ENCODE data around the gene CPTP. TPM values are rescaled to one million over a fixed set of nuclear protein-coding genes. Genes with fewer than 3 reads are reported as not detected.

The CPTP gene
- total RNA-seq (2014; rRNA removed; shearing (Covaris generic)), result 18.9 and 23.5 TPM in 2 replicates

DNA sequence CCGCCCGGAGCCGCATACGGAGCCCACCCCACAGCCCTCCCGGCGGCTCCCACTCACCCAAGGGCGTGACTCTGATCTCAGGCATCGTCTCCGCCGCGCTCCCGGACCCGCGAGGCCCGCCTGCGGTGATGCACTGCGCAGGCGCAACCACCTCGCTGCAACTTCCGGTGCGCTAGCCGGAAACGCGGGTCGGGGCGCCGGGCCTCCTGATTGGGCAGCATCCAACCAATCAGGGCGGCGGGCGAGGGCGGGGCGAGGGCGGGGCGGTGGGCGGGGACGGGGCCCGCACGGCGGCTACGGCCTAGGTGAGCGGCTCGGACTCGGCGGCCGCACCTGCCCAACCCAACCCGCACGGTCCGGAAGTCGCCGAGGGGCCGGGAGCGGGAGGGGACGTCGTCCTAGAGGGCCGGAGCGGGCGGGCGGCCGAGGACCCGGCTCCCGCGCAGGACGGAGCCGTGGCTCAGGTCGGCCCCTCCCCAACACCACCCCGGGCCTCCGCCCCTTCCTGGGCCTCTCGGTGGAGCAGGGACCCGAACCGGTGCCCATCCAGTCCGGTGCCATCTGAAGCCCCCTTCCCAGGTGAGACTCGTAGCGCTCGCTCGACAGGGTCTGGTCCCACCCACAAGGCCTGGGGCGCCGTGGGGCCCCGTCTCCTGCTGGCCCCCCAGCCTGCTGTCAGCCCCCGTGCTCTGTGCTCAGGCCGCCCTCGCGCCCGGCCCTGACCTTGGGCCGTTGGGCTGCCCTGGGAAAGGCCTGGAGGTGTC, at the start of gene CPTP, which contains the start of gene INTS11:
TSS of gene CPTP (plus strand) at position 279 of the 764 bp plus-strand sequence. CDS start 2,109 bp downstream, outside the sequence.
TSS of gene INTS11 (minus strand) at position 137 of the 764 bp plus-strand sequence. CDS start at position 85, 52 bp downstream.

DNA sequence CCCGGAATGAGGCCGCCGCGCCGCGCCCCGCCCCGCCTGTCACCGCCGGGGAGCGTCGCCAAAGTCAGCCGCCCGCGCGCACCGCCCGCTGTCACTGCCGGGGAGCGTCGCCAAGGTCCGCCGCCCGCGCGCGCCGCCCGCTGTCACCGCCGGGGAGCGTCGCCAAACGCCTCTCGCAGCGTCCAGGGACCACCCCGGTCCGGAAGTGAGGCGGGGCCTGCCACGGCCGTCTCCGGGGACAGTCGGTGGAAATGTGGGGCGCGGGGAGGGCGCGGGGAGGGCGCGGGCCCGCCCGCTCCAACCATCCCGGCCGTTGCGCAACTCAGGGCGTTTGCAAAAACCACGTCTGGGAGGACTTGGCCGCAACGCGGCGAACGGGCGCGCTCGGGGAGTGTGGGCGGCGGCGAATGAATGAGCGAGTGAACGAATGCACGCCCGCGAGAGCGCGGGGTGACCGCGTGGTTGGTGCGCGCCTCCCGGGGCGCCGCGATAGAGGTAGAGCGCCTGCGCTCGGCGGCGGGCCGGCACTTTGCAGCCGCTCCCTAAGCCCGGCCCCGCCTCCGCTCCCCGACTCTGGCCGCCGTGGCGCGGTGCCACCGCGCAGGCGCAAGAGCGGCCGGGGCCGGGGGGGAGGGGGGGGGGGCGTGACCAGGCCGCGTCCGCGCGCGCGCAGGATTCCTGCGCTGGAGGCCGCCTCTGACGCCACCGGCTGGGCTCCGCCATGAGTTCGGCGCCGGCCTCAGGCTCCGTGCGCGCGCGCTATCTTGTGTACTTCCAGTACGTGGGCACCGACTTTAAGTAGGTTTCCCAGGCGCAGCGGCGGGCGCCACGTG, 16.5 kb upstream of the CPTP start, which contains the start of the genes ACAP3 and PUSL1:
TSS of gene ACAP3 (minus strand) at position 8 of the 833 bp plus-strand sequence. CDS start 115 bp downstream, outside the sequence.
TSS of gene PUSL1 (plus strand) at position 675 of the 833 bp plus-strand sequence. CDS start at position 722, 47 bp downstream.

DNA sequence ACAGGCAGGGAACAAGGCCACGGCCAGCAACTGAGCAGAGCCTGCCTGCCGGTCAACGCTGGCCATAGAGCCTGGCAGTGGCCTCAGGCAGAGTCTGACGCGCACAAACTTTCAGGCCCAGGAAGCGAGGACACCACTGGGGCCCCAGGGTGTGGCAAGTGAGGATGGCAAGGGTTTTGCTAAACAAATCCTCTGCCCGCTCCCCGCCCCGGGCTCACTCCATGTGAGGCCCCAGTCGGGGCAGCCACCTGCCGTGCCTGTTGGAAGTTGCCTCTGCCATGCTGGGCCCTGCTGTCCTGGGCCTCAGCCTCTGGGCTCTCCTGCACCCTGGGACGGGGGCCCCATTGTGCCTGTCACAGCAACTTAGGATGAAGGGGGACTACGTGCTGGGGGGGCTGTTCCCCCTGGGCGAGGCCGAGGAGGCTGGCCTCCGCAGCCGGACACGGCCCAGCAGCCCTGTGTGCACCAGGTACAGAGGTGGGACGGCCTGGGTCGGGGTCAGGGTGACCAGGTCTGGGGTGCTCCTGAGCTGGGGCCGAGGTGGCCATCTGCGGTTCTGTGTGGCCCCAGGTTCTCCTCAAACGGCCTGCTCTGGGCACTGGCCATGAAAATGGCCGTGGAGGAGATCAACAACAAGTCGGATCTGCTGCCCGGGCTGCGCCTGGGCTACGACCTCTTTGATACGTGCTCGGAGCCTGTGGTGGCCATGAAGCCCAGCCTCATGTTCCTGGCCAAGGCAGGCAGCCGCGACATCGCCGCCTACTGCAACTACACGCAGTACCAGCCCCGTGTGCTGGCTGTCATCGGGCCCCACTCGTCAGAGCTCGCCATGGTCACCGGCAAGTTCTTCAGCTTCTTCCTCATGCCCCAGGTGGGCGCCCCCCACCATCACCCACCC, 6.7 kb downstream of the CPTP start, which contains the start of gene TAS1R3:
TSS of gene TAS1R3 (plus strand) at position 213 of the 898 bp plus-strand sequence. CDS start at position 279, 66 bp downstream.

DNA sequence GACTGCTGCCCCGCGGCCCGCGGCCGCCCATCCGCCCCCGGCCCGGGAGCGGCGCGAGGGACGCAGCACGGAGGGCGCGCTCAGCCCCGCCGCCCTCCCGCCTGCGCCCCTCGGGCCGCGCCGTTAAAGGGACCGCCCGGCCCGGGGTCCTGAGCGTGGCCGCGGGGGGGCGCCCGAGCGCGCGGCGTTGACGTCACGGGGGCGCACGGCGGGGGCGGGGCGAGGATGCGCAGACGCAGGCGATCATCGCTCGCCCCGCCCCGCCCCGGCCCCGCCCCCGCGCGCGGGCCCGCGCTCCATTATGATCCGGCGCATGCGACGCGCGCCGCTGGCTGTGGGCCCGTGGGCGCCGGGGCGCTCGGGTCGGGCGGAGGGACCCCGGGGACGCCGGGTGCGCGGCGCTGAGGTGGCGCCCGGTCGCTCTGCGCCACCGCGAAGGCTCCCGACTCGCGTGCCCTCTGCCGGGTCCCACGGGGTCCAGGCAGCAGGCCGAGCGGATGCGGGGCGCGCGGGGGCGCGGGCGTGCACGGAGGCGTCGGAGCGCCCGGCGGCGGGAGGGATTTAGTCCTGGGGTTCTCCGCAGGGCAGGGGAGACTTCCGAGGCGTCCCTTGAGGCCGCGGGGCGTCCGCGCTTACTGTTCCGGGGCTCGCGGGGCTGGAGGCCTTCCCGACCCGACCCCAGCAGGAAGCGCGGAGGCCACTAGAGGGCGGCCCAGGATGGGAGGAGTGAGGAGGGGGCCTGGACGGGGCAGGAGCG, 24.8 kb downstream of the CPTP start, which contains the start of gene DVL1:
TSS of gene DVL1 (minus strand) at position 163 of the 757 bp plus-strand sequence. CDS start 353 bp downstream, outside the sequence.

DNA sequence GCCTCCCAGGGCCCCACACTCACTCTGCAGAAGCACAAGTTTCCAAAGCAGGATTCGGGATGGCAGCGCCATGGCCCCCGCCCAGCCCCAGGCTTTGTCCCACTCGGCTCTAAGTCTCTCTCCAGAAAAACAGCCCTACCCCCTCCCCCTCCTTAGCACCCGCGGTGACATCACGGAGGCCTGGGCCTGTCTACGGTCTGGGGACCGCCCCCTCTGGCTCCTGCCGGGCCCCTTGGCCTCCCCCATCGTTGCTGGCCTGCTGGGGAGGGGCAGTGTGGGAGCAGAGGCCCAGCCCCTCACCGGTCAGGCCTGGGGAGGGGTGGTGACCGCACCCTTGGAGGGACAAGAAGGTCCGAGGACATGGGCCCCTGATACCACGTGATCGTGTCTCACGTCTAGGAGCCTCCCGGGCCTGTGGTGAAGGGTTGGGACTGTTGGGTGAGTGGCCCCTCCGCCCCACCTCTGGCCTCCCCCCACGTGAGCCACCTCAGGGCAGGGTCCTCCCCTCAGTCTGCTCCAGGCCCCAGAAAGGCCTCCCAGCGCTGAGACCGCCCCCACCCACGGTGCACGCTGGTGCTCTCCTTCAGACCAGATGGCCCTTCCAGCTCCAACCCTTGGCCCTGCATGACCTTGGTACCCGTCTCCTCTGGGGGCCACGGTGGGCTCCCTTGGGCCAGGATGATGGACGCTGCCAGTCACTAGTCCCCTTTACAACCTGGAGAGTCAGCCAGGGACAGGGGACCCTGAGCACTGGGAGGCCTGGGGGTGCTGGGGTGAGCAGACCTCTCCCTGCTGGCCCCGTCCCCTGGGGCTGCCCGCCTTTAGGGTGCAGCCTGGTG, 34.0 kb downstream of the CPTP start, which contains the start of gene MXRA8:
TSS of gene MXRA8 (minus strand) at position 123 of the 839 bp plus-strand sequence. CDS start at position 72, 51 bp downstream.

DNA sequence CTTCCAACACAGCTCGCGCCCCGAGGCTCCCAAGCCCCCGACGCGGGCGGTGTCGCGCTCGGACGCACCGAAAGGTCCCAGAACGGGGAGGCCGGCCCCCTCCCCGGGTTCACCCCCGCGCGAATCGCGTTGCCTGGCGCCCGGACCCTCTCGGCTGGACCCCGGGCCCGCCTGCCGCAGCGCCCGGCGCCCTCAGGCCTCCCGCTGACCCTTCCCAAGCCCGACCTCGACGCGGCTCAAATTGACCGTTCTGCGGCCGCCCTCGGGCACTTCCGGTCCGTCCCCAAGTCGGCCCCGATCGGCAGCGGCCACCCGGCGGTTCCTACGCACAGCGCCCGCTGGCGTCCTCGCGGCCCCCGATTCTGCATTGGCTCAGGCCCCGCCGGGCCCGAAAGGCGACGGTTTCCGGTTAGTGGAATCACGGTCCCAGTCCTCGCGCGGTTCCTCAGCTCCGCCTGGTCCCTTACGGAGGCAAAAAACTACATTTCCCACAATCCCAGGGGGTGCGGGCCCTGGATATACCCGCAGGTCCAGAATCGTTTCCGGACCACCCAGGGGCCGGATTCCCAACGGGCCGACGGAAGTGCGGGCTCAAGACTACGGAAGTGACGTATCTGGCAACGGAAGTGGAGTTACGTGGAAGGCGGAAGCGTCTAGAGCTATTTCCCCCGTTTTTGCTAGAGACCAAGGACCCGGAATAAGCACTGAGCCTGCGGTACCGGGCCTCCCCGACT, 50.5 kb downstream of the CPTP start, which contains the start of gene AURKAIP1:
TSS of gene AURKAIP1 (minus strand) at position 279 of the 734 bp plus-strand sequence. CDS start 451 bp downstream, outside the sequence.

Small RNAs within 50 kb of the gene (small RNA-seq; reads per million reads assigned to genes)
- not detected for gene MIR6726

Other genes starting within 250 kb of the CPTP start
- 20.3 and 23.0 TPM in 2 replicates for gene C1orf159, start 208.7 kb upstream of the CPTP start, total RNA-seq (2014; rRNA removed; shearing (Covaris generic))
- not detected in 2 replicates for gene TTLL10, start 150.9 kb upstream of the CPTP start, total RNA-seq (2014; rRNA removed; shearing (Covaris generic))
- not detected in 2 replicates for gene TNFRSF18, start 118.2 kb upstream of the CPTP start, total RNA-seq (2014; rRNA removed; shearing (Covaris generic))
- not detected in 2 replicates for gene TNFRSF4, start 110.6 kb upstream of the CPTP start, total RNA-seq (2014; rRNA removed; shearing (Covaris generic))
- 86.0 and 88.9 TPM in 2 replicates for gene SDF4, start 92.8 kb upstream of the CPTP start, total RNA-seq (2014; rRNA removed; shearing (Covaris generic))
- gene B3GALT6, start 92.6 kb upstream of the CPTP start, total RNA-seq (2014; rRNA removed; shearing (Covaris generic)), result 28.7 and 31.5 TPM in 2 replicates
- gene C1QTNF12, start 78.1 kb upstream of the CPTP start, total RNA-seq (2014; rRNA removed; shearing (Covaris generic)), result 2.5 and 7.0 TPM in 2 replicates
- gene UBE2J2, start 50.9 kb upstream of the CPTP start, total RNA-seq (2014; rRNA removed; shearing (Covaris generic)), result 97.6 and 120 TPM in 2 replicates
- gene SCNN1D, start 44.4 kb upstream of the CPTP start, total RNA-seq (2014; rRNA removed; shearing (Covaris generic)), result 1.2 and 2.1 TPM in 2 replicates
- gene ACAP3, start 16.9 kb upstream of the CPTP start, total RNA-seq (2014; rRNA removed; shearing (Covaris generic)), result 30.1 and 39.1 TPM in 2 replicates
- 34.9 and 47.2 TPM in 2 replicates for gene PUSL1, start 16.2 kb upstream of the CPTP start, total RNA-seq (2014; rRNA removed; shearing (Covaris generic))
- gene INTS11, start 142 bp upstream of the CPTP start, total RNA-seq (2014; rRNA removed; shearing (Covaris generic)), result 138 and 141 TPM in 2 replicates
- 0.30 and 0.56 TPM in 2 replicates for gene TAS1R3, start 6.5 kb downstream of the CPTP start, total RNA-seq (2014; rRNA removed; shearing (Covaris generic))
- gene DVL1, start 24.6 kb downstream of the CPTP start, total RNA-seq (2014; rRNA removed; shearing (Covaris generic)), result 115 TPM in 2 replicates
- gene MXRA8, start 33.8 kb downstream of the CPTP start, total RNA-seq (2014; rRNA removed; shearing (Covaris generic)), result 0.77 TPM in 1 of 2 replicates, not detected in the other
- gene AURKAIP1, start 50.4 kb downstream of the CPTP start, total RNA-seq (2014; rRNA removed; shearing (Covaris generic)), result 307 and 311 TPM in 2 replicates
- 221 and 241 TPM in 2 replicates for gene CCNL2, start 74.5 kb downstream of the CPTP start, total RNA-seq (2014; rRNA removed; shearing (Covaris generic))
- 286 and 336 TPM in 2 replicates for gene MRPL20, start 82.5 kb downstream of the CPTP start, total RNA-seq (2014; rRNA removed; shearing (Covaris generic))
- not detected in 2 replicates for gene ANKRD65, start 96.5 kb downstream of the CPTP start, total RNA-seq (2014; rRNA removed; shearing (Covaris generic))
- 1.9 and 4.9 TPM in 2 replicates for gene VWA1, start 110.9 kb downstream of the CPTP start, total RNA-seq (2014; rRNA removed; shearing (Covaris generic))
- not detected in 2 replicates for gene ATAD3C, start 124.9 kb downstream of the CPTP start, total RNA-seq (2014; rRNA removed; shearing (Covaris generic))
- 52.9 and 59.0 TPM in 2 replicates for gene ATAD3B, start 147.0 kb downstream of the CPTP start, total RNA-seq (2014; rRNA removed; shearing (Covaris generic))
- gene ATAD3A, start 187.4 kb downstream of the CPTP start, total RNA-seq (2014; rRNA removed; shearing (Covaris generic)), result 102 and 114 TPM in 2 replicates
- gene TMEM240, start 215.8 kb downstream of the CPTP start, total RNA-seq (2014; rRNA removed; shearing (Covaris generic)), result 0.27 TPM in 1 of 2 replicates, not detected in the other